Naive B cell (primary cell): ENCODE measurements around the gene TRIP10. TPM values are rescaled to one million over a fixed set of nuclear protein-coding genes. Genes with fewer than 3 reads are reported as not detected.
"Not testable (repeated sequence)": the region's sequence is repeated elsewhere in the genome, so short reads cannot be mapped to it uniquely, and the experiment has no call there.

Experiments used
- ATAC-seq, 2 donors: fragments of 150-1000 bp; cut with Tn5 transposase; 2 replicates each; pipeline ENCODE4 v1.10.0; 2021; ENCODE audit warnings: low read depth in 2 of 2, mild to moderate bottlenecking in 2 of 2, moderate library complexity in 2 of 2
- DNase-seq: peaks from one replicate; pipeline ENCODE4 v3.0.0; 2022
- H3K27ac Mint-ChIP-seq, 6 donors: one replicate each; pipeline ENCODE4 v1.8.0; 2020 to 2022; ENCODE audit warnings: mild to moderate bottlenecking in 6 of 6, mixed read lengths in 6 of 6, moderate library complexity in 5 of 6, inconsistent platforms in 2 of 6
- H3K27me3 Mint-ChIP-seq, 3 donors: one replicate each; pipeline ENCODE4 v1.8.0; 2021 to 2022; ENCODE audit warnings: mixed read lengths in 3 of 3, mild to moderate bottlenecking in 1 of 3
- H3K36me3 Mint-ChIP-seq, 2 donors: one replicate each; pipeline ENCODE4 v1.8.0; 2020 to 2022; ENCODE audit warnings: mixed read lengths in 2 of 2, inconsistent platforms in 1 of 2, mild to moderate bottlenecking in 1 of 2
- H3K4me1 Mint-ChIP-seq, 3 donors: one replicate each; pipeline ENCODE4 v1.8.0; 2020 to 2022; ENCODE audit warnings: mixed read lengths in 3 of 3, inconsistent platforms in 1 of 3, mild to moderate bottlenecking in 1 of 3, moderate library complexity in 1 of 3
- H3K4me3 Mint-ChIP-seq, 8 donors: one replicate each; pipeline ENCODE4 v1.8.0; 2020 to 2022; ENCODE audit warnings: mild to moderate bottlenecking in 8 of 8, mixed read lengths in 8 of 8, moderate library complexity in 8 of 8, inconsistent platforms in 2 of 8
- H3K9me3 Mint-ChIP-seq, 7 donors: one replicate each; pipeline ENCODE4 v1.8.0; 2020 to 2022; ENCODE audit warnings: mixed read lengths in 7 of 7, mild to moderate bottlenecking in 5 of 7, inconsistent platforms in 2 of 7, moderate library complexity in 1 of 7
- polyA plus RNA-seq, 6 donors: library from polyadenylated mRNA; unstranded; fragments of 300-500 nt; fragmentation: Illumina TruSeq; gene quantifications; one replicate each; pipeline ENCODE4 v1.2.3, GENCODE V29; 2021; ENCODE audit warnings: low read depth in 6 of 6

The TRIP10 gene
- polyA plus RNA-seq, 6 donors from 2014 or later, result 2.7 to 5.1 (median 3.2) TPM; not detected in 1

DNA sequence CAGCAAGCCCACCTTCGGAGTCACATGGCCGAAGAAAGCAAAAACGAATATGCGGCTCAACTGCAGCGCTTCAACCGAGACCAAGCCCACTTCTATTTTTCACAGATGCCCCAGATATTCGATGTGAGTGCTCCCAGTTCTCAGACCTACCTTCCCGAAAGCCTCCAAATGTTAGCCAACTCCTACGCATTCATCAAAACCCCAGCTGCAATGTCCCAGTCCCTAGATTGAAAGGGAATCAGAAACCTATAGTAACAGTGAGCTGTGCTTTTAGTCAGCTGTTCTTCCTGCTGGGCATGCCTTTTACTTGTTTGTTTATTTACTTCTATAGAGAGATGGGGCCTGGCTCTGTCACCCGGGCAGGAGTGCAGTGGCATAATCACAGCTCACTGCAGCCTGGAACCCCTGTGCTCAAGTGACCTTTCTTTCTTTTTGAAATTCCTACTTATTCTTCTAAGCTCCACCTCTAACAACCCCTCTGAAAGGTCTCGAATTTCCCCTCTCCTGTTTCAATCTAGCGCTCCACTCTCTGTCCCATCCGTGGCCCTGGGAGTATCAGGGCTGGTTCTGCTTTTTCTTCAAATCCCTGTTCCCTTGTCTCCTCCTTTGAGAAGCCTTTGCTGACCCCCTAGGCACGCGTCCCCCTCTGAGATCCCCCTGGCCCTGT is 4.4 kb downstream of the TRIP10 start:
- peaks cover 8 to 20% (median 19%) of the 10 kb centered on the region in 3 donors for H3K4me1 Mint-ChIP-seq
- H3K27ac Mint-ChIP-seq, result peak overlapping the region in 2 of 6 donors; percentile 21 to 46
- DNase-seq (no peak), ATAC-seq (no peak)
- H3K36me3 Mint-ChIP-seq, result peaks cover 7 to 23% of the 10 kb centered on the region in 2 donors
- no peaks in the 10 kb centered on the region for H3K9me3 Mint-ChIP-seq
- peak overlapping the region in 2 of 8 donors; percentile 13 to 51 for H3K4me3 Mint-ChIP-seq
- no peaks in the 10 kb centered on the region for H3K27me3 Mint-ChIP-seq

DNA sequence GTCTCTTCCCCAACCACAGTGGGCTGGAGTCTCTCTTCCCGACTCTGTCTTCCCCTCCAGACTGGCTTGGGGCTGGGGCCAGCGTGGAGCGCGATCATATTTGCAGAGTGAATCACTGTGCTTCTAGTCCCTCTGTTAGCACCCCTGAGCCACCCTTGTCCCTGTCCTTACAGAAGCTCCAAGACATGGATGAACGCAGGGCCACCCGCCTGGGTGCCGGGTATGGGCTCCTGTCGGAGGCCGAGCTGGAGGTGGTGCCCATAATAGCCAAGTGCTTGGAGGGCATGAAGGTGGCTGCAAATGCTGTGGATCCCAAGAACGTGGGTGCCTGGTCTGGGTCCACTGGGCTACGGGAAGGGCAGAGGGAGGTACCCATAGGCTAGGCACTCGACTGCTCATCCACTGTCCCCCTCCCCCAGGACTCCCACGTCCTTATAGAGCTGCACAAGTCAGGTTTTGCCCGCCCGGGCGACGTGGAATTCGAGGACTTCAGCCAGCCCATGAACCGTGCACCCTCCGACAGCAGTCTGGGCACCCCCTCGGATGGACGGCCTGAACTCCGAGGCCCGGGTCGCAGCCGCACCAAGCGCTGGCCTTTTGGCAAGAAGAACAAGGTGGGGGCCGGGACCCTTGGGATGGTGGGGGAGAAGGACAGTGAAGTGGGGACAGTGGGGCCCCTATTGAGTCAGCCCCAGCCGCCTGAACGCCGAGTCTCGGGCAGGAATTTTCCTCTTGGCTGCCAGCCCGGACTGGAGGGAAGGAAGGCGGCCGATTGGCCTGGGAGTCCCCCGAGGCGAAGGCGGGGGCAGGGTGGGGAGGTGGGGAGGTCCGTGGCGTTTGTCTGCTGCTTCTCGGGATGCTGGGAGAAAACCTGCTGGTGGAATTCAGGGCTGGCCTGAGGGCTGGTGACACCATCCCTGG is 5.2 kb downstream of the TRIP10 start:
- DNase-seq (no peak), ATAC-seq (no peak)
- Mint-ChIP-seq H3K9me3 (no peaks in the 10 kb centered on the region), H3K36me3 (peaks cover 7 to 25% of the 10 kb centered on the region in 2 donors), H3K27me3 (no peaks in the 10 kb centered on the region), H3K4me3 (peak overlapping the region in 1 of 8 donors; percentile 13), H3K4me1 (peaks cover 3 to 13% (median 12%) of the 10 kb centered on the region in 3 donors), H3K27ac (peak overlapping the region in 2 of 6 donors; percentile 46 to 82)

DNA sequence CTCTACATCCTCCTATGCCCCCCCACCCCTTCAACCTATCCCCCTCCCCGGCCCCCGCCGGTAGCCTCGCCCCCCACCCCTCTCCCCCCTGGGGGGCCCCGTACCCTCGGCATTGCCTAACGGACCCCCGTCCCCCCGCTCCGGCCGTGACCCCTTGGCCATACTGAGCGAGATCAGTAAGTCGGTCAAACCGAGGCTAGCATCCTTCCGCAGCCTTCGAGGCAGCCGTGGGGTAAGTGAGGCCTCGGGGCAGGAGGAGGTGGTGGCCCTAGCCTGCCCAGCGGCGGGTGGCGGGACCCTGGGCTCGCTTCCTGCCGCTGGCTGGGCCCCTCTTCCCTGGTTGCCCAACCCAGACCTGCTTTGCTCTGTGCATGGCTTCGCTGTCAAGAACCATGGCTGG is 6.5 kb downstream of the TRIP10 start:
- Mint-ChIP-seq H3K9me3 (no peaks in the 10 kb centered on the region), H3K36me3 (peaks cover 7 to 30% of the 10 kb centered on the region in 2 donors), H3K4me1 (peaks cover 3 to 12% (median 5%) of the 10 kb centered on the region in 3 donors), H3K27me3 (no peaks in the 10 kb centered on the region), H3K4me3 (no peak overlapping the region), H3K27ac (peak overlapping the region in 1 of 6 donors; percentile 33)
- DNase-seq (no peak), ATAC-seq (no peak)

DNA sequence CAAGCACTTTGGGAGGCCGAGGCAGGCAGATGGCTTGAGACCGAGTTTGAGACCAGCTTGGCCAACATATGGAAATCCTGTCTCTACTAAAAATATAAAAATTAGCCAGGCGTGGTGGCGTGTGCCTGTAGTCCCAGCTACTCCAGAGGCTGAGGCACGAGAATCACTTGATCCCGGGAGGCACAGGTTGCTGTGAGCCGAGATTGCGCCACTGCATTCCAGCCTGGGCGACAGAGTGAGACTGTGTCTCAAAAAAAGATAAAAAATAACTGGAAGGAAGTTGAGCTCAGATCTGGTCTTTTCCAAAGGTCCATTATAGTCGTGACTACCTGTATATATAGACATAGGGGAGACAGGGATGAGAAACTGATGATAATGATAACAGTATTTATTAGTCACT is 9.1 kb downstream of the TRIP10 start:
- H3K4me1 Mint-ChIP-seq, result peaks cover 9 to 11% (median 10%) of the 10 kb centered on the region in 3 donors
- not testable (repeated sequence) for H3K27me3 Mint-ChIP-seq, ATAC-seq, H3K9me3 Mint-ChIP-seq, DNase-seq, H3K4me3 Mint-ChIP-seq, H3K27ac Mint-ChIP-seq
- peaks cover 7 to 30% of the 10 kb centered on the region in 2 donors for H3K36me3 Mint-ChIP-seq

DNA sequence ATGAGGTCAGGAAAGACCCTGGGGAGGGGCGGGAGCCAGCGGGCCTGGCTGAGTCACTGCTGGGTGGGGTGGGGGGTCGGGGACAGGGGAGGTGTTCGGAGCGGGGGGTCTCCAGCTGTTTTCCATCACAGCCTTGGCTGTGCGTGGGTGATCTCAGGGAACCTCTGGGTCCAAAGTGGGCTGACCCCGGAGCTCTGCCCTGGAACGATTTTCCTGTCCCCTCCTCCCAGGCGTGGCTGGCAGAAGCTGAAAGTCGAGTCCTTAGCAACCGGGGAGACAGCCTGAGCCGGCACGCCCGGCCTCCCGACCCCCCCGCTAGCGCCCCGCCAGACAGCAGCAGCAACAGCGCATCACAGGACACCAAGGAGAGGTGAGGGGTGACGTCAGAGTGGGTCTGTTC is 10.6 kb downstream of the TRIP10 start:
- H3K4me1 Mint-ChIP-seq, result peaks cover 15 to 21% (median 18%) of the 10 kb centered on the region in 3 donors
- H3K27me3 Mint-ChIP-seq, result no peaks in the 10 kb centered on the region
- DNase-seq, result no peak
- no peak overlapping the region for H3K27ac Mint-ChIP-seq
- no peak for ATAC-seq
- no peaks in the 10 kb centered on the region for H3K9me3 Mint-ChIP-seq
- peaks cover 0 to 26% of the 10 kb centered on the region in 2 donors for H3K36me3 Mint-ChIP-seq
- peak overlapping the region in 1 of 8 donors; percentile 44 for H3K4me3 Mint-ChIP-seq

DNA sequence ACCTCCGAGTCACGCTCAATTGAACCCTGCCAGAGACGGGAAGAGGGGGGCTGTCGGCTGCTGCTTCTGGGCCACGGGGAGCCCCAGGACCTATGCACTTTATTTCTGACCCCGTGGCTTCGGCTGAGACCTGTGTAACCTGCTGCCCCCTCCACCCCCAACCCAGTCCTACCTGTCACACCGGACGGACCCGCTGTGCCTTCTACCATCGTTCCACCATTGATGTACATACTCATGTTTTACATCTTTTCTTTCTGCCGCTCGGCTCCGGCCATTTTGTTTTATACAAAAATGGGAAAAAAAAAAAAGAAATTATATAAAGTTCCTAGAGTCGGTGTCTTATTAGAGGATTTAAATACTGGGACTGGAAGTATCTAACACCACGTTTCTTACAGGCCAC is 11.7 kb downstream of the TRIP10 start:
- H3K36me3 Mint-ChIP-seq, result peaks cover 0 to 16% of the 10 kb centered on the region in 2 donors
- peaks cover 15 to 20% (median 18%) of the 10 kb centered on the region in 3 donors for H3K4me1 Mint-ChIP-seq
- H3K27ac Mint-ChIP-seq, result peak overlapping the region in 1 of 6 donors; percentile 59
- ATAC-seq, result no peak
- H3K4me3 Mint-ChIP-seq, result no peak overlapping the region
- no peaks in the 10 kb centered on the region for H3K27me3 Mint-ChIP-seq
- H3K9me3 Mint-ChIP-seq, result no peaks in the 10 kb centered on the region
- no peak for DNase-seq

DNA sequence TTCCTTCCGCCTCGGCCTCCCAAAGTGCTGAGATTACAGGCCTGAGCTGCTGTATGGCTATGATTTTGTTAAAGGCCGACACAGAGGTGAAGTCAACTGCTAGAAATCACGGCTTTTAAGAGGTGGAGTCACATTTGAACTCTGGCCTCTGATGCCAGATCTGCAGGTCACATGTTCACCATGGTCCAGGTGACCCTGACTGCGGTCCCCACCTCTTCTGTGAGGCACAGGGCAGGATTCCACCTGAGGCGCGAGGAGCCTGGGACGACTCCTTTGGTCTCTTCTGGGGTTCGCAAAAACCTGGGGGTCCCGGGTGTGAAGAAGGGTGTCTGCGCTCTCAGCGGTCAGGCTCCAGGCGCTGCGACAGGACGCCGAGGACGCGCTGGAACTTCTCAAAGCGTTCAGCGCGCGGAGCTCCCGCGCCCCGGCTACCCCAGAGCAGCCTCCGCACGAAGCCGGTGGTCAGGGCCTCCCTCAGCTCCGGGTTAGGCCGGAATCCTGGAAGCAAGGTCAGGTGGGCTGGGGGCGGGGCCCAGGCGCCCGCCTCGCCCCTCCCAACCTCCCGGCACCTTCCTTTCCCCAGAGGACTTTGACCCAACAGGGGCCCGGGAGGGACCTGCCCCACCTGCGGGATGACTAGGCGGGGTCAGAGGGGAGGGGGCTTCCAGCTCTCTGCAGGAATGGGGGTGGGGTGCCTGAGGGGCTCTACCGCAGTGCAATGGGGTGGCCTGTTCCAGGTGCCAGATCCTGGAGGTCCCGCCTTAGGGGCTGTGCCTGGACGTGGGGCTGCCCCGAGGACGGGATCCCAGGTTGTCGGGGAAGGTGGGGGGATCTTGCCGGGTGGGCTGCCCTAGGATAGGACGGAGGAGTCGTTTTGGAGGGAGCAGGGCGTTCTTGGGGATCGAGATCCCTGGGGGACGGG is 13.0 kb downstream of the TRIP10 start:
- Mint-ChIP-seq H3K27ac (peak overlapping the region in 3 of 6 donors; percentile 59 to 96 (median 90)), H3K27me3 (no peaks in the 10 kb centered on the region), H3K36me3 (peaks cover 0 to 16% of the 10 kb centered on the region in 2 donors), H3K4me1 (peaks cover 21 to 23% (median 22%) of the 10 kb centered on the region in 3 donors), H3K4me3 (peak overlapping the region; percentile 42 to 93 (median 87)), H3K9me3 (no peaks in the 10 kb centered on the region)
- ATAC-seq, result no peak
- DNase-seq, result no peak

DNA sequence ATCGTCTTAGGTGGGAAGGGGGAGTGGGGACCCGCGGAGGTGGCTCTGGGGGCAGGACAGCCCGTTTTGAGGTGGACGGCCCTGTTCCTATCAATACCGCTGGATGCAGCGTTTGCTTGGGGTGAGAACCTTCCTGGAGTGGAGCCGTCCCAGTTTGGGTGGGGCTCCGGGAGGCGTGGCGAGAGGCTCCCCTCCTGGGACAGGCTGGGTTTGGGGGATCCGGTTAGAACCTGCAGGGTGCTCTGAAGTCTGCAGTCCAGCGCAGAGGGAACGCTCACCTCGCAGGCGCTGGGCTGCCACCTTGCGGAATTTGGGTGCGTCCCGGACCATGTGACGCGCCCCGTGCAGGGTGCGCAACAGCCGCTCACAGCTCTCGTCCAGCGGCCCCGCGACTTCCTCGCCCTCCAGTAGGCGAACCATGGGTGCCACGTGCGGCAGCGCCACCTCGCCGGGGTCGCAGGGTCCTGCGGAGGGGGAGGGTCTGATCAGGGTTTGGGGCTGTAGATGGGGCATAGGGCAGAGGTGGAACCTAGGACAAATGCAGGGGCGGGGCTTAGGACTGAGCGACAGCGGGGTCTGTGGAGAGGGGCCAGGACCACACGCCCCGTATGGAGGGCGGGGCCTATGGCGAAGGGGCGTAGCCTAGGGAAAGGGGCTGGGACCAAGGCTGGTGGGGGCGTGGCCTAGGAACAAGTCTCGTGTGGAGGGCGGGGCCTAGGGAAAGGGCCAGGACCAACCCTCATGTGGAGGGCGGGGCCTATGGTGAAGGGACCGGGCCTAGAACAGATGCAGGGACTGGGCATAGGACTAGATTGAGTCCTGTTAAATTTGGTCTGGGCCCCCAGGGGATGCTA is 13.9 kb downstream of the TRIP10 start:
- peak; percentile 88 to 89 for ATAC-seq
- no peaks in the 10 kb centered on the region for H3K27me3 Mint-ChIP-seq
- H3K36me3 Mint-ChIP-seq, result peaks cover 0 to 16% of the 10 kb centered on the region in 2 donors
- H3K4me3 Mint-ChIP-seq, result peak overlapping the region; percentile 78 to 93 (median 88)
- H3K27ac Mint-ChIP-seq, result peak overlapping the region; percentile 28 to 97 (median 91)
- DNase-seq, result peak; percentile 81
- H3K4me1 Mint-ChIP-seq, result peaks cover 27 to 29% (median 28%) of the 10 kb centered on the region in 3 donors
- no peaks in the 10 kb centered on the region for H3K9me3 Mint-ChIP-seq

DNA sequence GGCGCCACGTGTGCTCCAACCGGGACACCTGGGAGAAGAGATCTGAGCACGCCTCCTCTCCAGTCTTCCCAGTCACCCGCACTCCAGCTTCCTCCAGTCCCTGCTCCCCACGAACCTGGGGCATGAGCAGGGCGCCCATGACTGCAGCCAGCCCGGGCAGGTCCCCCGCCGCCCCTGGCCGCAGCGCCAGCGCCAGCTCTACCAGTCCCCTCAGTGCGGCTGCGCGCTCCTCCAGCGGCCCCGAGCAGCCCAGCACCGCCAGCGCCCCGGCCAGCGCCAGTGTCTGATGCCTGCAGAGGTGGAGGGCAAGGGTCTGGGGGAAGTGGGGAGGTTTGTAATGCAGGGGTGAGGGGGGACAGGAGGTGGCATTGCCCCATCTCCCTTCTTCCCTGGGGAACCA is 14.7 kb downstream of the TRIP10 start:
- Mint-ChIP-seq H3K27ac (no peak overlapping the region), H3K4me3 (peak overlapping the region in 1 of 8 donors; percentile 90)

DNA sequence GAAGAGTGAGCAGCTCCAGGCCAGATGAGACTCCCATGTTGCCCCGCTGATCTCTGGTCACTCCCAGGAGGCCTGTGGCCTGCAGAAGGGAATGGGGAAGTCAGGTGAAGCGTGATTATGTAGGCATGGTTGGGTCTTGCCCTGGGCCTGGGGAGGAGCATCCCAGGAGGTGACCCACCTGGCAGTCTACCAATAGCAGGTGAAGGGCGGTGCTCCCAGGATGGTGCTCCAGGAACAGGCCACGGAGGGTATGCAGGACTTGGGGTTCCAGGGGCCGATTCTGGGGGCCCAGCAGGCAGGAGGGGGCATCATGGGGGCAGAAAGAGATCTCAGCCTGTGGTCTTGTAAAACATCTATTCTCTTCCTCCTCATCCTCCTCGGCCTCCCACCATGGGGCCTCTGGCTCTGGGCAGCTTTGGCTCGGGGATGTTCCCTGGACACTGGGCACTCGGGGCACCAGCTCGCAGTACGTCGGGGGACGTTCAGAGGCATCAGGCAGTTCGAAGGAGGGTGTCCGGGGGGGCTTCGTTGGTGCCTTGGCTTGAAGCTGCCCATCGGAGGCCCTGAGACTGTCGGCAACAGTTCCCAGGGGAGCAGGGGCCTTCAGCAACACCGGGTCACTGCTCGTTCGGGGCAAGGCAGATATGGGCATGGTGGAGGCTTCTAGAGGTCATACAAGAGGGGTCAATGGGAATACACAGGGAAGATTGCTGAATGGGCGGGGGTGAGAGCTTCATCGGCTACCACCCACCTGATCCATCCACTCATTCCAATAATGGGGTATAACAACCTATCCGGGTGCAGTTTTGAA is 15.4 kb downstream of the TRIP10 start:
- peak overlapping the region in 2 of 6 donors; percentile 38 to 60 for H3K27ac Mint-ChIP-seq
- ATAC-seq, result no peak

More for the DNA sequence above, 14.7 kb downstream of the TRIP10 start:
- no peaks in the 10 kb centered on the region for H3K27me3 Mint-ChIP-seq
- no peaks in the 10 kb centered on the region for H3K9me3 Mint-ChIP-seq
- DNase-seq (no peak), ATAC-seq (no peak)
- H3K4me1 Mint-ChIP-seq, result peaks cover 27 to 32% (median 32%) of the 10 kb centered on the region in 3 donors
- peaks cover 0 to 16% of the 10 kb centered on the region in 2 donors for H3K36me3 Mint-ChIP-seq

DNA sequence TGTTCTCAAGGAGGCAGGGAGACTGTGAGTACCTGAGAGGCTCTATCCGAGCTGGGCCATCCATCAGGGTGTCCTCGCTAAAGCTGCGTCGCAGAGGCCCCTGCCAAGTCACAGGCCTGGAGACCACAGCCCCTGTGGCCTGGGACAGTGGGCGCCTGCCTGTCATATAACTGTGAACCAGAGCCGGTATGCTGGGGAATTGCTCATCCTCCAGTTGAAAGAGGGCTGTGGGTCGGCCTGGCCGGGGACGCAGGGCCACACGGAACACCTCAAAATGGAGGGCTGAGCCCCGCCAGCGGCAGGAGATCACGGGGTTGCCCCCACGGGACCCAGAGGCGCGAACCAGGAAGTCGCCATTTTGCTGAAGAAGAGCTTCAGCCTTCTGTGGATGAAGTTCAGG is 21.1 kb downstream of the TRIP10 start:
- no peaks in the 10 kb centered on the region for H3K27me3 Mint-ChIP-seq
- H3K4me3 Mint-ChIP-seq, result no peak overlapping the region
- H3K9me3 Mint-ChIP-seq, result no peaks in the 10 kb centered on the region
- peaks cover 9 to 20% (median 18%) of the 10 kb centered on the region in 3 donors for H3K4me1 Mint-ChIP-seq
- no peak for ATAC-seq
- DNase-seq, result no peak
- no peak overlapping the region for H3K27ac Mint-ChIP-seq
- H3K36me3 Mint-ChIP-seq, result no peaks in the 10 kb centered on the region

More for the DNA sequence above, 15.4 kb downstream of the TRIP10 start:
- H3K36me3 Mint-ChIP-seq, result peaks cover 0 to 11% of the 10 kb centered on the region in 2 donors
- peaks cover 27 to 32% (median 32%) of the 10 kb centered on the region in 3 donors for H3K4me1 Mint-ChIP-seq
- no peak for DNase-seq
- no peaks in the 10 kb centered on the region for H3K9me3 Mint-ChIP-seq
- no peaks in the 10 kb centered on the region for H3K27me3 Mint-ChIP-seq
- peak overlapping the region in 2 of 8 donors; percentile 38 to 69 for H3K4me3 Mint-ChIP-seq
